Skeletal muscle tissue (tissue), 4 donors: ENCODE measurements around the gene VSIG10. TPM values are rescaled to one million over a fixed set of nuclear protein-coding genes. Genes with fewer than 3 reads are reported as not detected.
A peak's percentile ranks its signal among the peaks of the same experiment; 100 is the strongest.

ENCODE experiments used
- H3K27ac ChIP-seq: one replicate; pipeline ENCODE4 v1.7.0; 2013; ENCODE audit warnings: mild to moderate bottlenecking, low read depth, low read length, inconsistent platforms
- H3K27me3 ChIP-seq, 3 donors: one replicate each; pipeline ENCODE4 v1.7.0; 2013; ENCODE audit warnings: low read length in 3 of 3; ENCODE audit not compliant: control insufficient read depth in 3 of 3, insufficient read depth in 3 of 3
- H3K36me3 ChIP-seq, 3 donors: one replicate each; pipeline ENCODE4 v1.7.0; 2013; ENCODE audit warnings: low read length in 3 of 3; ENCODE audit not compliant: control insufficient read depth in 3 of 3, insufficient read depth in 3 of 3
- H3K4me1 ChIP-seq, 3 donors: one replicate each; pipeline ENCODE4 v1.7.0; 2013; ENCODE audit warnings: low read length in 3 of 3, mild to moderate bottlenecking in 3 of 3; ENCODE audit not compliant: control insufficient read depth in 3 of 3, insufficient read depth in 3 of 3
- H3K4me3 ChIP-seq, 3 donors: one replicate each; pipeline ENCODE4 v1.7.0; 2013; ENCODE audit warnings: low read length in 3 of 3
- H3K9ac ChIP-seq, 3 donors: one replicate each; pipeline ENCODE4 v1.7.0; 2013; ENCODE audit warnings: low read length in 3 of 3, mild to moderate bottlenecking in 3 of 3, moderate library complexity in 2 of 3, low read depth in 1 of 3
- H3K9me3 ChIP-seq, 3 donors: one replicate each; pipeline ENCODE4 v1.7.0; 2013; ENCODE audit warnings: low read length in 3 of 3; ENCODE audit not compliant: control insufficient read depth in 3 of 3
- total RNA-seq: library from RNA; depleted of rRNA; stranded (reverse); fragments of >200 nt; gene quantifications from one replicate; pipeline ENCODE4 v1.2.3, GENCODE V29; 2014
- donor health status: Osteomylitis.

The VSIG10 gene
- total RNA-seq, 1 donor from 2014 or later = 20.4 TPM

GRCh38 chr12:118119449-118119879 is 15.7 kb upstream of the VSIG10 start:
- H3K4me3 ChIP-seq = no peak overlapping the region
- no peak overlapping the region for H3K9ac ChIP-seq
- peaks cover 0 to 3% (median 3%) of the 10 kb centered on the region in 3 donors for H3K36me3 ChIP-seq
- H3K27ac ChIP-seq = no peak overlapping the region
- H3K4me1 ChIP-seq = no peaks in the 10 kb centered on the region
- no peaks in the 10 kb centered on the region for H3K9me3 ChIP-seq
- no peaks in the 10 kb centered on the region for H3K27me3 ChIP-seq

GRCh38 chr12:118109088-118109487 is 5.3 kb upstream of the VSIG10 start:
- Histone ChIP-seq H3K4me3 (no peak overlapping the region), H3K27ac (no peak overlapping the region), H3K36me3 (no peaks in the 10 kb centered on the region), H3K27me3 (no peaks in the 10 kb centered on the region), H3K9ac (no peak overlapping the region), H3K9me3 (no peaks in the 10 kb centered on the region), H3K4me1 (peaks cover 0 to 4% (median 0%) of the 10 kb centered on the region in 3 donors)

- no peak overlapping the region for H3K9ac ChIP-seq
- no peak overlapping the region for H3K27ac ChIP-seq
- H3K36me3 ChIP-seq = no peaks in the 10 kb centered on the region
- H3K4me1 ChIP-seq = peaks cover 4 to 6% (median 5%) of the 10 kb centered on the region in 3 donors
- H3K27me3 ChIP-seq = no peaks in the 10 kb centered on the region
- H3K9me3 ChIP-seq = no peaks in the 10 kb centered on the region
- no peak overlapping the region for H3K4me3 ChIP-seq
Observed at GRCh38 chr12:118107694-118108093, 3.9 kb upstream of the VSIG10 start.

GRCh38 chr12:118107011-118107410 is 3.2 kb upstream of the VSIG10 start:
- Histone ChIP-seq H3K9me3 (no peaks in the 10 kb centered on the region), H3K36me3 (no peaks in the 10 kb centered on the region), H3K27me3 (no peaks in the 10 kb centered on the region), H3K27ac (no peak overlapping the region), H3K4me3 (no peak overlapping the region), H3K9ac (no peak overlapping the region), H3K4me1 (peaks cover 7 to 13% (median 10%) of the 10 kb centered on the region in 3 donors)

- Histone ChIP-seq H3K4me3 (peak overlapping the region; percentile 81 to 85 (median 84)), H3K9ac (peak overlapping the region; percentile 85 to 90 (median 88)), H3K27ac (peak overlapping the region; percentile 85), H3K36me3 (no peaks in the 10 kb centered on the region), H3K4me1 (peaks cover 7 to 14% (median 10%) of the 10 kb centered on the region in 3 donors), H3K9me3 (no peaks in the 10 kb centered on the region), H3K27me3 (no peaks in the 10 kb centered on the region)
Observed at GRCh38 chr12:118103201-118103600, 610 bp downstream of the VSIG10 start.

- Histone ChIP-seq H3K4me1 (peaks cover 7 to 14% (median 10%) of the 10 kb centered on the region in 3 donors), H3K27me3 (no peaks in the 10 kb centered on the region), H3K4me3 (peak overlapping the region; percentile 81 to 85 (median 84)), H3K9ac (peak overlapping the region in 2 of 3 donors; percentile 85 to 90), H3K36me3 (no peaks in the 10 kb centered on the region), H3K27ac (no peak overlapping the region), H3K9me3 (no peaks in the 10 kb centered on the region)
Observed at GRCh38 chr12:118102609-118103008, 1.2 kb downstream of the VSIG10 start.

GRCh38 chr12:118102070-118102469 is 1.7 kb downstream of the VSIG10 start:
- Histone ChIP-seq H3K4me1 (peaks cover 7 to 14% (median 10%) of the 10 kb centered on the region in 3 donors), H3K9ac (no peak overlapping the region), H3K27ac (no peak overlapping the region), H3K9me3 (no peaks in the 10 kb centered on the region), H3K36me3 (no peaks in the 10 kb centered on the region), H3K27me3 (no peaks in the 10 kb centered on the region), H3K4me3 (no peak overlapping the region)

GRCh38 chr12:118101051-118101450 is 2.8 kb downstream of the VSIG10 start:
- H3K9me3 ChIP-seq = no peaks in the 10 kb centered on the region
- H3K4me1 ChIP-seq = peaks cover 7 to 14% (median 10%) of the 10 kb centered on the region in 3 donors
- H3K4me3 ChIP-seq = no peak overlapping the region
- H3K9ac ChIP-seq = no peak overlapping the region
- H3K27ac ChIP-seq = no peak overlapping the region
- no peaks in the 10 kb centered on the region for H3K27me3 ChIP-seq
- no peaks in the 10 kb centered on the region for H3K36me3 ChIP-seq

GRCh38 chr12:118098911-118099671 is 4.7 kb downstream of the VSIG10 start:
- no peaks in the 10 kb centered on the region for H3K9me3 ChIP-seq
- no peak overlapping the region for H3K9ac ChIP-seq
- no peaks in the 10 kb centered on the region for H3K27me3 ChIP-seq
- H3K4me3 ChIP-seq = no peak overlapping the region
- H3K27ac ChIP-seq = no peak overlapping the region
- peaks cover 3 to 4% (median 4%) of the 10 kb centered on the region in 3 donors for H3K36me3 ChIP-seq
- peaks cover 7 to 14% (median 10%) of the 10 kb centered on the region in 3 donors for H3K4me1 ChIP-seq

GRCh38 chr12:118098401-118098800 is 5.4 kb downstream of the VSIG10 start:
- Histone ChIP-seq H3K36me3 (peaks cover 3 to 4% (median 4%) of the 10 kb centered on the region in 3 donors), H3K4me1 (peaks cover 7 to 16% (median 12%) of the 10 kb centered on the region in 3 donors), H3K27ac (no peak overlapping the region), H3K27me3 (no peaks in the 10 kb centered on the region), H3K9me3 (no peaks in the 10 kb centered on the region), H3K9ac (no peak overlapping the region), H3K4me3 (no peak overlapping the region)
